ENCODE data around the gene ZFP36L1.

ZFP36L1 gene, protein sequence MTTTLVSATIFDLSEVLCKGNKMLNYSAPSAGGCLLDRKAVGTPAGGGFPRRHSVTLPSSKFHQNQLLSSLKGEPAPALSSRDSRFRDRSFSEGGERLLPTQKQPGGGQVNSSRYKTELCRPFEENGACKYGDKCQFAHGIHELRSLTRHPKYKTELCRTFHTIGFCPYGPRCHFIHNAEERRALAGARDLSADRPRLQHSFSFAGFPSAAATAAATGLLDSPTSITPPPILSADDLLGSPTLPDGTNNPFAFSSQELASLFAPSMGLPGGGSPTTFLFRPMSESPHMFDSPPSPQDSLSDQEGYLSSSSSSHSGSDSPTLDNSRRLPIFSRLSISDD

DNA sequence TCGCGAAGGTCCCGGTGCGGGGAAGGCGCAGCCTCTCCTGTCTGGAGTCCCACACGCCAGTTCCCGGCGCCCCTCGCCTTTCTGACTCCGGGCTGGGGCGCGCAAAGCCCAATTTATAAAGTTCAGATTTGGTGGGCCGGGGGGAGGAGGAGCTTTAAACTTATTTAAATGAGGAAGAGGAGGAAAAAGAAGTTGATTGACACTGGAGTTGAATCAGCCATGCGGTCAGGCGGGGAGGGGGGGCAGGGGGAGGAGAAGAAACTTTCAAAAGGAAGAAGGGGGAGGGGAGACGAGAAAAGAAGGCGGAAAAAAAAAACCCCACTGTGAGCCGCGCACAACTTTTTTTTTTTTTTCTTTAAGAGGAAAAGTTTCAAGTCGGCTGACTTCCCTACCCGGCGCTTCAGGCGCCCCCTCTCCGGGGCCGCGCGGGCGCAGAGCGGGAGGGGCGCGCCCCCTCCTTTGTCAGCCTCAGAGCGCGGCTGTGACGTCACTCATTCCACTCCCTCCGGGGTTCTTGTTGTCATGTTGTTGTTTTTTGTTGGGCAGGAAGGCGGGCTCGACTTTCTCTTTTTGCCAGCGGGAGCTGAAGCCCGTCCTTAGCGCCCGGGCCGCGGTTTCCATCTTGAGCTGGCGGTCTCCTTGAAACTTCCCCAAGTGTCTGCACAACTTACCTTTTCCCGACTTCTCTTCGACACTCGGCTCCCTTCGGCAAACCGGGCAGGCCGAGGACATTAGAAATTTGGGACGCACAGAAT is at the start of gene ZFP36L1:
TSS of gene ZFP36L1 (minus strand) at position 89 of the 755 bp plus-strand sequence. CDS start 129 bp downstream, outside the sequence.
- no peak for DNase-seq

DNA sequence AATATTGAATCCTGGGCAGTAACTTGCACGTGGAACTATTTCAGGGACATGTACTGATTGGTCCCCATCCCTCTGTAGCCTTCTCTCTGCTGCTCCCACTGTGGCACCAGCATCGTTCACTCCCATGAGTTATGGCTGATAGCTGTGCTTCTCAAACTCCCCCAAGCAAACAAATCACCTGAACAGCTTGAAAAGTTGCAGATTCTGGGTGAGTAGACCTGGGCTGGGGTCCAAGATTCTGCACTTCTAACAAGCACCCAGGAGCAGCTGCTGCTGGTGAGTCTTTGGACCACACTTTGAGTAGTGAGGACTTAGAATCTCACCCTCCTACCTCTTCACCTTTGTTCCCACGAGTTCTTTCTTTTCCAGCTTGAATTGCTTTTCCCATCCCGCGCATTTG is 49.4 kb upstream of the ZFP36L1 start:
- no peak for DNase-seq

DNA sequence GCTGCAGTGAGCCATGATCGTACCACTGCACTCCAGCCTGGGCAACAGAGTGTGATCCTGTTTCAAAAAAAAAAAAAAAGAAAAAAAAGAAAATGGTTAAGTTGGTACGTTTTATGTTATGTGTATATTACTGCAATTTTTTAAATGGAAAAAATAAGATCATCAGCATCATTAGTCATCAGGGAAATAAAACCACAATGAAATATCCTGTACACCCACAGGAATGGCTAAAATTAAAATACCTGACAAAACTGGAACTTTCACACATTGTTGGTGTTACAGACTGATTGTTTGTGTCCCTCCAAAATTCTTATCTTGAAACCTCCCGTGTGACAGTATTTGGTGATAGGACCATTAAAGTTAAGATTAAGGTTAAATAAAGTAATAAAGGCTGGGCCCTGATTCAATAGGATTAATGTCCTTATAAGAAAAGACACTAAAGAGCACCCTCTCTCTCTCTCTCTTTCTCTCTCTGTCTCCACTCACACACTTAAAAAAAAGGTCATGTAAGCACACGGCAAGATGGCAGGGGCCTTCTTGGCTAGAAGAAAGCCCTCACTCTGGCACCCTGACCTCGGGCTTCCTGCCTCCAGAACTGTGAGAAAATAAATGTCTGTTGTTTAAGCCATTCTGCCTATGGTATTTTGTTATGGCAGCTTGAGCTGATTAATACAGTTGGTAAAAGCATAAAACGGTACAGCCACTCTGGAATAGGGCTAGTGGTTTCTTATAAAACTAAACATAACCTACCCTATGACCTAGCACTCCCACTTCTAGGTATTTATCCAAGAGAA is 48.3 kb upstream of the ZFP36L1 start:
- no peak for DNase-seq

DNA sequence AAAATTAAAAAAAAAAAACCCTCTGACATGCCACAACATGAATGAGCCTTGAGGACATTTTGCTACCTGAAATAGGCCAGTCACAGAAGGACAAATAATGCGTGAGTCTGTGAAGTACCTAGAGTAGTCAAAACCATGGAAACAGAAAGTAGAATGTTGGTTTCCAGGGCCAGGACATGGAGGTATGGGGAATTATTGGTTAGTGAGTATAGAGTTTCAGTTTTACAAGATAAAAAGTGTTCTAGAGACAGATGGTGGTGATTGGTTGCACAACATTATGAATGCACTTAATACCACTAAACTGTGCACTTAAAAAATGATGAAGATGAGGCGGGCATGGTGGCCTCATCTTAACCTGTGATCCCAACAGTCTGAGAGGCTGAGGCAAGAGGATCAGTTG is 47.6 kb upstream of the ZFP36L1 start:
- DNase-seq, result no peak

DNA sequence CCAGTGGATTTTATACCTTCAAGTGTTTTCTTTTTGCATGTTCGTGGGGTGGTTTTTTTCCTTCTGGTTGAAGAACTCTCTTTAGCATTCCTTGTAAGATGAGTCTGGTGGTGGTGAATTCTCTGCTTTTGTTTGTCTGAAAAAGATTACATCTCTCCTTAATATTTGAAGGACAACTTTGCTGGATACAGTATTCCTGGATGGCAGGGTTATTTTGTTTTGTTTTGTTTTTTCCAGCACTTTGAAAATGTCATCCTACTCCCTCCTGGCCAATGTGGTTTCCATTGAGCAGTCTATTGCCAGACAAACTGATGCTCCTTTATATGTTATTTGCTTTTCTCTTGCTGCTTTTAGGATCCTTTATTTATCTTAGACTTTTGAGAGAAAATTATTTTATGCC is 43.2 kb upstream of the ZFP36L1 start:
- DNase-seq, result no peak

DNA sequence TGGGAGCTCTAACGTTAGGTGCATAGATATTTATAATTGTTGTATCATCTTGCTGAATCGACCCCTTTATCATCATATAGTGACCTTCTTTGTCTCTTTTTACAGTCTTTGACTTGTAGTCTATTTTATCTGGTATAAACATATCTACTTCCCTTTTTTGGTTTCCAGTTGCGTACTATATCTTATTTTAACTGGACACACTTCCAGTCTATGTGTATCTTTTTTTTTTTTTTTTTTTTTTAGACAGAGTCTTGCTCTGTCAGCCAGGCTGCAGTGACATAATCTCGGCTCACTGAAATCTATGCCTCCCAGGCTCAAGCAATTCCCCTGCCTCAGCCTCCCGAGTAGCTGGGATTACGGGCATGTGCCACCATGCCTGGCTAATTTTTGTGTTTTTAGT is 41.9 kb upstream of the ZFP36L1 start:
- DNase-seq, result no peak

DNA sequence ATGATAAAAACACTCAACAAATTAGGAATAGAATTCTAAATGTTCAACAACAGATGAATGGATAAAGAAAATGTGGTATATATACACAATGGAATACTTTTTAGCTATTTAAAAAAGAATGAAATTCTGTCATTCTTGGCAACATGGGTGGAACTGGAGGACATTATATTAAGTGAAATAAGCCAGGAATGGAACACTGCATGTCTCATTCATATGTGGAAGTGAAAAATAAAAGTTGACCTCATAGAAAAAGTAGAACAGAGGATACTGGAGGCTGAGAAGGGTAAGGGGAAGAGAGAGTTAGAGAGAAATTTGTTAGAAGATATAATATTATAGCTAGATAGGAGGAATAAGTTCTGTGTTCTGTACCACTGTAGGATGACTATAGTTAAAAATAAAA is 35.8 kb upstream of the ZFP36L1 start:
- DNase-seq, result no peak

DNA sequence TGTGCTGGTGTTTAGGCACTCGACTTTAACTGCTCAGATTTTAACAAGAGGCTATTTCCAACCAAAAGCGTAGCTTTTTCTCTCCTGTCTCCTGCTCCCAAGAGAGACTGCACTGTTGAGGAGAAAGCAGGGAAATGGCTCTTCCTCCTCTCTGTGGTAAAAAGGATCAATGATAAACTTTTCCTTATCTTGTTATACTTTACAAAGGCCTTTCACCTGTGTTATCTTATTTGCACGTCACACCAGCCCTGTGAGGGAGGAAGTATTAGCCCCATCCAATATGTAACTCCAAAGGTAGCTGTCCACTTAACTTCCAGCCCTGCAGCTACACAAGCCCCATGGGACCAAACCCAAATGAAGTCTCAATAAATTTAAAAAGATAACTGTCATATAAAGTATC is 32.9 kb upstream of the ZFP36L1 start:
- no peak for DNase-seq

DNA sequence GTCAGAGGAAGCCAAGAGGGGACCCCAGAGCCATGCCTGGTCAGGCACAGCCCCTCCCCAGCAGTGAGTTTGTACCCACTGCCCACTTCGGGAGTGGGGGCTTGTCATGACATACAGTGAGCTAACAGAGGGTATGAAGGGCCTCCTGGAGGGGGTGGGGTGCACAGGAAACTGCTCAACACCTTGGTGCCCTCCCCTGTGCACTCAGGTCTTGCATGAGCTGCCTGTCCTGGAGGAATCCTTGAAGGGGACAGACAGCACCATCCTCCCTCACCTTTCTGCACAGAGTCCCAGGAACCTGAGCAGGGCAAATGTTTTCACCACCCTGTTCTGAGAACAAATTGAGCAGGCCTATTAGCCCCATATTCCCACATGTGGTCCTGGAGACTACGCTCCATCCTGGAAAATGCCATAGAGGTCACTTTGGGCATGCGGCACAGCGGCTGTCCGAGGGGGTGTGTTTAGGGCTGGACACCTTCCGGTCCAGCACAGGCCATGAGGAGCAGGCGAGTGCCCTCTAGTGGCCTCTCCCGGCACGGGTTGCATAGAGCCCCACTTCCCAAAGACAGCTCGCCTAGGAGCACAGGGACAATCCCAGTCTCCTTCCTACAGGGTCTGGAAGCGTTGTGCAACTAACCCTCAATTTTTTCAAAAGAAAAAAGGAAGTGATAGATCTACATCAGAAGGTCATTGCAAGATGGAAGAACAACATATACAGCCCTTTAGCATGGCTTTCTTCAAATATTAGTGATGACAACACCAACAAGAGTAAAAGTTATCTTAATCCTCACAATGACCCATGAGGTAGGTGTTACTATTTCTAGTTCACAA is 31.9 kb upstream of the ZFP36L1 start:
- DNase-seq, result no peak

DNA sequence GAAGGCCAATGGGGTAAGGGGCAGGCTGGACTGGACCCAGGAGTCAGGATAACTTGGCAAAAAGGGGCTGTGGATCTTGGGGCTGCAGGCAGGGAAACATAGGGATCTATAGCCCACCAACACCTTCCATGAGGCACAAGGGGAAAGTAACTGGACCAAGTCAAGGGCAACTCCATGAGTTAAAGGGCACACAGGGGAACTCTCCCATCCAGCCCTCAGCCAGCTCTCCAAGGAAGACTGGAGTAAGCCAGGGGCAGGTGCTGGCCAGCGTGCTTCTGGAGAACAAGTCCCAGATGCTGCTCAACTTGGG is 31.3 kb upstream of the ZFP36L1 start:
- DNase-seq, result no peak

DNA sequence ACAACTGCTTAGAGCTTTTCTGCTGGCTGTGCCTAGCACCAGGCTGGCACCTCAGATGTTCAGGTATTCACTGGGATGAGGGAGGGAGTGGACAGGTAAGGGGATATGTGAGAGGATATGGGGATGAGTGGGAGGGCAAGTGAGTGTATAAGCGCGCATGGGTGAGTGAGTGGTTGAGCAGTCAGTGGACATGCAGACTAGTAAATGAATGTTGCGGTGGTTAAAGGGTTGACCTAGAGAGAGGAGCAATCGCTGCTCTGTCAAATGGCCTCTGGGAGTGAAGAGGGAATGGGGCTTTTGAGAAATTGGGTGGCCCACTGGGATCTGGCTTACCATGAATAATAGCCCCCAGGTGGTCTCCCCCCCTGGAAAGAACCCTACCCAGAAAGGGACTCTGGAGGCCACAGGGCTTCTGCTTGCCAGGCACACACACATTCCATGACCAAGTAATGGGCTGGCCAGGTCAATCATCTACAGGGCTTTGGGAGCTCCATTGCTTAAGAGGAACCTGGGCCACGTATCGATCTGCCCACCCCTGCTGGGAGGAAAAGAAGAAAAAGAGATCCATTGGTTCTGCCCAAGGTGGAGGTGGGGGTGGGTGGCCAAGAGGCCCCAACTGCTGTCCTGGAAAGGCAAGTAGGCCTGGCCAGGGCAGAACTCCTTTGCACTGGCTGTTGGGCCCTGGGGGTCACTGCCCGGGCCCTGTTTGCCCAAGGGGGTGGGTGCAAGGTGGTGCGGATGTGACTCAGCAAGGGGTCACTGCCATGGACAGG is 30.8 kb upstream of the ZFP36L1 start:
- no peak for DNase-seq

DNA sequence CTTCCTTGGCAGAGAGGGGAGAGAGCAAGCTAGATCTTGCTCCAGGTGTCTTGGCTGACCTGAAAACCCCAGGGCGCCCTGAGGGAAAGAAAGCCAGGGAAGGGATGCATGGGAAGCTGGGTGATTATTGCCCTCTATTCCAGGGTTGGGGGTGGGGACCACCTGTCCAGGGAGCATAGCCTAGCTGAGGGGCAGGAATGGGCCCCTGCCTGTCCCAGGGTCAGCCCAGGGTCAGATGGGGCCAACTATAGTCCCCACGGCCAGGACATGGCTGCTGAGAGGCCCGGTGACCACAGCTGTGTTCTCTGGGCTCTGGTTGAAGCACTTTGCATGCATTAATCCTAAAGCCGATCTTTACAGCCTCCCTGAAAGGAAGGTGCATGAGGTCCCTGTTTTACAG is 30.1 kb upstream of the ZFP36L1 start:
- DNase-seq, result no peak

DNA sequence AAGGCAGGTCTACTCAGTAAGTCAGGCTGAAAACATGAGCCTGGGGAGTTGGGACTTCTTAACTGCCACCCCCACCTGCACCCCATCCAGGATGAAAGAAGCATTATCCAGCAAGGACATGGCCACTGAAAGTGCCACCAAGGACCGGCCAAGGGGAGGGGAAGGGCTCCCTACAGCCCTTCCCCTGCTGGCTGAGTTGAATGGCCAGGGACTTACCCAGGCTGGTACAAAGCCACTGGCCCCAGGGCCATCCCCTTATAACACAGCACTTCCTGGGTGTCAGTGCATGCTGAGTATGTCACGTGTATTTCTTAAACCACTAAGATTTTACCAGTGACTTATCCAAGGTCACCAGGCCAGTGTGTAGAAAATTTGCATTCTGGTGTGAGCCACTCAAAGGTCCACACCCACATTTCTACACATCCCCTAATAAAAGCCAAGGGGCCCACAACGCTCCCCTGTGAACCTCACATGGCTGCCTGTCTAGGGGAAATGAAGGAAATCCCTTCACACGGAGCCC is 29.3 kb upstream of the ZFP36L1 start:
- no peak for DNase-seq

DNA sequence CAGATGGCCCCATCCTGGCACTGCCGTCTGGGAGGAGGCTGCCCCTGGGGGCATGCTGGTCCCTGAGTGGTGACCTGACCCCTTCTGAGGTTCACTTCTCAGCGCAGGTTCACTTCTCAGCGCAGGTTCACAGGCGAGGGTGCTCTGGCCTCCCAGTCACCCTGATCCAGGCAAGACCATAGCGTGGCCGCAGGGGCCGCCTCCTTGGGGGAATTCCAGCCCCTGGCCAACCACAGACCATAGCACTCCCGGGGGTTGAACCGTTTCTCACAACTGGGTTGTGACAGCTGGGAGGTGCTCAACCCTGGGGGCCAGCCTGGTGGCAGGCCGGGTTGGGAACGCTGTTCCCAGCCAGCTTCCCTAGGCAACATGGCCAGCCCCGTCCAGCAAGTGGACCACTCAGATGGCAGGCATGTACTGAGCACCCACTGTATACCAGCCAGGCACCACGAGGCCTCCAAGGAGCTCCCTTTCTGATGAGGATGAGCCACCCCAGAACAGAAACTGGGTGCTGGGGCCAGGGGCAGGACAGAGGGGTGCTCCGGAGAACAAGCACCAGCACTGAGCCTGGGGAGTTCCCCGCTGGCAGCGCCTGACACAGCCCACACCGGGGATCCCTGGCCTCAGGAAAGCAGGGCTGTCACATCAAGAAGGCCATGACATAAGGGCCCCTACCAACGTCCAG is 28.3 kb upstream of the ZFP36L1 start:
- no peak for DNase-seq

DNA sequence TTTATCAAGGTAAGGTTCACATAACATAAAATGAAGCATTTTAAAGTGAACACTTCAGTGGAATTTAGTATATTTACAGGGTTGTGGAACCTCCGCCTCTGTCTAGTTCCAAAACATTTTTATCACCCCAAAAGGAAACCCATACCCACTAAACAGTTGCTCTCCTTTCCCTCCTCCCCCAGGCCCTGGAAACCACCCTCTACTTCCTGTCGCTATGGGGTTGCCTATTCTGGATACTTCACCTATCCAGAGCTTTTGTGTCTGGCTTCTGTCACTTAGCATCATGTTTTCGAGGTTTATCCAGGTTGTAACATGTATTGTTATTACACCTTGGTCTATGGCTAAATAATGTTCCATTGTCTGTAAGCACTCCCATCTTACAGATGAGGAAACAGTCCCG is 27.7 kb upstream of the ZFP36L1 start:
- no peak for DNase-seq

DNA sequence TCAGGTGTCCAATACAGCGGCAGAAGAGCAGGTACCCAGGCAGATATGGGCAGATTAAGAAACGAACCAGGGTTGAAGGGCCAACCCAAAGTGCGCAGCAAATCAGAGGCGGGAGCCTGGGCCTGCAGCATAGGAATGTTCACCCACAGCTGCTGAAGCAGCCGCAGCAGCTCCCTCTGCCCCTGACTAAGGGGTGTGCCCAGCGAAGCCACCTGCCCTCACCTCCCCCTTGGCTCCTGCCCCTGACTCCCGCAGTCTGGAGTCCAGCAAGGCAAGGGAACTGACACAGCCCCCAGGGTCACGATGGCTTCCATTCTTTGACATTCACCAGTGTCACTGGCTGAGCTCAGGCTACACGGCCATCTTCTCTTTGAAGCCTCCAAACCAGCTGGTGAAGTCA is 27.3 kb upstream of the ZFP36L1 start:
- DNase-seq, result no peak

DNA sequence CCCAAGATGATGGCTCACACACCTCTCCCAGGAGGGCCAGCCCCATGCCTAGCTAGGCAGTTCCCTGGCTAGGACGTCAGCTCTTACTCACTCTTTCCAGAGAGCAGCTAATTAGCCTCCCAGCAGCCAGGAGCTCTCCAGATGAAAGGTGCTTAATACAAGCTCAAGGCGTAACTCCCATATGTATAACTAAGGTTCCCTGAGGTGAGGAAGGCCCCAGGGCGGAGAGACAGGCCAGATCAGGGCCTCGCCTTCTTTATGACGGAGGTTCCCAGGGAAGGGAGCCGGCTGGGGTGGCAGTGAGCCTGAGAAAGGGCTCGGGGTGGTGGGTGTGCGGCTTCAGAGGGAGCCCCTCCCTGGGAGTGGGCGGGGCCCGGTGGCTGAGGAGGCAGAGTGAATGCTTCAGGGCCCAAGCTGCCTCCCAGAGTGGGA is 26.4 kb upstream of the ZFP36L1 start:
- no peak for DNase-seq

DNA sequence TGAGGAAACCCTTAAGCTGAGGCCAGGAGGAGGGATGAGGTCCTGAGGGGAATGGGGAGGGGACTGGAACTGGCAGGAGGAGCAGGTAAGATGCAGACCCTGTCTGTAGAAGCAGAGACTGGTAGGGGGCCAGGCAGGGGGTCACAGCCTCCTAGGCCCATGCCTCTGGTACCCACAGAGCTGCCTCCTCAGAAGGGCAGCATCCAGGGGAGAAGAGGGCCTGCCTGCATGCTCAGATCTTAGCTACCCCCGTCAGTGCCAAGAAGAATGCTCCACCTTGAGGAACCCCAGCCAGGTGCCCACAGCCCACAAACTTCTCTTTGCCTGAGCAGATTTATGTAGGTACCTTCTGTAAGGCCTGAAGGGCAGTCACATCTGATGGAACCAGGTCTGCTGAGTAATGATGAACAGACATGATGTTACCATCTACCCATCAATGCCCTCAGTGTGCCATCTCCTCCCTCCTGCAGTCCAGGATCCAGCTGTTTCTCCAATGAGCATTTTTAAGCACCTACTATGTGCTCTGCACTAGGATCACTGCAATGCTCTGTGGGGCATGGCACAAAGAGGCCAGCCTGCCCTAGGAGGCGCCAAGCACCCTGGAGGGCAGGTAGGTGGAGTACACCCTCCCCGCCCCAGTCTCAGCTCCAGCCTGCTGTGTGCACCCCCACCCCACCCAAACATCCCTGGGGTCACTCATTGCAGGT is 24.8 kb upstream of the ZFP36L1 start:
- DNase-seq, result no peak

DNA sequence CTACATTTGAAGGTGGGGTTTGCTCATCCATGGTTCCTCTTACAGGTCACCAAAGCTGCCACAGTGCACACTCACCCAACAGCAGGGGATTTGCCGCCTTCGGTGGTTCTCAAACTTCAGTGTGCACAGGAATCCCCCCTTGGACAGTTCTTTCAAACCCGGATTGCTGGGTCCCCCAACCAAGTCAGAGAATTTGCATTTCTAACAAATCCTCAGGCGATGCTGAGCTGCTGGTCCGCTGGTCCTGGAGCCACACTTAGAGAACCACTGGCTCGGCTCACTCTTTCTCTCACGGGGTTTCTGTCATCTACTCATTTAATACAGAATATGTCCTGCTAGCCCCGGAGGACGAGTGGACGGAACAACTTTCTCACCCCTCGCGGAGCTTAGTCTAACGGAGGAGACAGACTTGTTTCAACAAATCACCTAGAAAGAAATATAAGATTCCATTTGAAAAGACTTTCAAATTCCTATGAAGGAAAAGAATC is 24.1 kb upstream of the ZFP36L1 start:
- DNase-seq, result no peak

DNA sequence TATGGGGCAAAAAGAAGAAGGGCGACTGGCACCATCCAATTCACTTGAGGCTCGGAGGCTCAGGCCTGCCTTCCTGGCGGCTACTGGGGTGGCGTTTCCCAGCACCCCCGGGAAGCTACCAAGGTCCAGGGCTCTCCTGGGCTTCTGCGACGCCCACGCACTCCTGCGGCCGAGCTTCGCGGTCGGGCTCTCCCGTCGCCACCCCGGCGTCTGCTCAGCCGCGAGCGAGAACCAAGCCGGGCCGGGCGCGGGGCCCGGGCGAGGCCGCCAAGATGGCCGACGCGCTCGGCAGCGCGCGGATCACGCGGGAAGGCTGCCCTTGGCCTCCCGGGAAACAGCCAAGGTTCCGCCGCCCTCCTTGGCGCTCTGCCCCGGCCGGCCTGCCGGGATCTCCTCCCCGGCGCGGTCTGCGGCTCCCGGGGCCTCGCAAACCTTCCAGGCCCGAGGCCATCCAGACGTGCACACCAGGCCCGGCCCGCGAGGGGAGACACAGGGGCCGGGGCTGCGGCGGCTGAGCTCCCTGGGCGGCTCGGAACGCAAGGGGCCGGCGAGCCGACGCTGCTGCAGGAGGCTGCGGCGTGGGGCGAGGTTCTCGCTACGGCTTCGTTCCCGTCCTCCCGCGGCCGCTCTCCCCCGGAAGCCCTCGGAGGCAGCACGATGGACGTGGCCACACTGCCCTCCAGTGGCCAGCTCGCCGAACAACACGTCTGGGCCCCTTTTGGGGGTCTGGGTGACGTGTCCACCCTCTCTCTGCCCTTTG is 23.5 kb upstream of the ZFP36L1 start:
- DNase-seq, result peak; percentile 82
